Psoas muscle (tissue), 8 donors: ENCODE results near the gene BTG4. TPM values are rescaled to one million over a fixed set of nuclear protein-coding genes. Genes with fewer than 3 reads are reported as not detected.

Source experiments
- ATAC-seq, 4 donors: fragments of 200-7000 bp; cut with Tn5 transposase; one replicate each; pipeline ENCODE4 v1.9.1; 2020; ENCODE audit warnings: moderate library complexity in 3 of 4, mild to moderate bottlenecking in 2 of 4
- DNase-seq, 2 donors: peaks; one replicate each; pipeline ENCODE4 v3.0.0-alpha.2; 2020
- H3K27ac ChIP-seq: fragments of 200-600 bp; one replicate; pipeline ENCODE4 v1.8.0; 2022
- H3K27me3 ChIP-seq, 3 donors: fragments of 200-600 bp in 1 of 3; one replicate each; pipeline versions ENCODE4 v1.6.1 to v1.8.0; 2013 to 2022; ENCODE audit warnings: low read length in 2 of 3, mild to moderate bottlenecking in 2 of 3, moderate library complexity in 1 of 3; ENCODE audit not compliant: insufficient read depth in 3 of 3
- H3K36me3 ChIP-seq, 2 donors: fragments of 200-600 bp in 1 of 2; one replicate each; pipeline versions ENCODE4 v1.6.1 to v1.8.0; 2013 to 2022; ENCODE audit warnings: low read depth in 1 of 2, mild to moderate bottlenecking in 1 of 2, moderate library complexity in 1 of 2; ENCODE audit not compliant: insufficient read depth in 1 of 2
- H3K4me1 ChIP-seq: fragments of 200-600 bp; one replicate; pipeline ENCODE4 v1.8.0; 2022
- H3K4me3 ChIP-seq: fragments of 200-600 bp; one replicate; pipeline ENCODE4 v1.8.0; 2022; ENCODE audit warnings: mild to moderate bottlenecking
- H3K9me3 ChIP-seq: fragments of 200-600 bp; one replicate; pipeline ENCODE4 v1.8.0; 2022
- CTCF ChIP-seq: fragments of 200-600 bp; IDR thresholded peaks from one replicate; pipeline ENCODE4 v1.8.0; 2022; ENCODE audit warnings: antibody characterized with exemption
- WGBS, 3 donors: extraction: QIAGEN DNeasy Blood & Tissue Kit; methylation state at CpG; one replicate each; pipeline versions ENCODE4 v1.1.6 to v1.1.7; 2013; 5-methylcytosine and 5-hydroxymethylcytosine counted together
- intact Hi-C, 2 donors: fragments of 100-400 bp; cut with DNase I; formaldehyde crosslinking; loops; one replicate each; pipeline versions ENCODE4 v1.11.0 to v1.14.2; 2022
- polyA plus RNA-seq, 3 donors: library from polyadenylated mRNA; stranded (reverse); fragments of 200-250 nt; gene quantifications; one replicate each; pipeline ENCODE4 v1.2.3, GENCODE V29; 2013
- total RNA-seq, 4 donors: library from RNA; stranded (reverse); fragmentation: NEBNext Ultra II Directional in 2 of 4; extraction: Animal tissue kit (Norgen Biotek cat#: 25700) in 2 of 4; gene quantifications; one replicate each; pipeline versions ENCODE4 v1.2.1 to v1.2.4, GENCODE V29; 2021 to 2023
- donor health status: healthy with polysubstance abuse.
- donor health status: DM: no; HTN: no; CAD: no; lungs with moderate emphysema.
- donor health status: Bipolar disorder and iron deficiency.
- donor health status: healthy.
- donor health status: DM: yes; HTN: yes; CAD: no.
- donor health status: DM: no; HTN: no; CAD: no.
- donor health status: DM: no; HTN: no; CAD: no.
- donor health status: DM: yes; HTN: yes; CAD: no.

The BTG4 gene
- total and polyA plus RNA-seq, 7 donors = not detected

DNA sequence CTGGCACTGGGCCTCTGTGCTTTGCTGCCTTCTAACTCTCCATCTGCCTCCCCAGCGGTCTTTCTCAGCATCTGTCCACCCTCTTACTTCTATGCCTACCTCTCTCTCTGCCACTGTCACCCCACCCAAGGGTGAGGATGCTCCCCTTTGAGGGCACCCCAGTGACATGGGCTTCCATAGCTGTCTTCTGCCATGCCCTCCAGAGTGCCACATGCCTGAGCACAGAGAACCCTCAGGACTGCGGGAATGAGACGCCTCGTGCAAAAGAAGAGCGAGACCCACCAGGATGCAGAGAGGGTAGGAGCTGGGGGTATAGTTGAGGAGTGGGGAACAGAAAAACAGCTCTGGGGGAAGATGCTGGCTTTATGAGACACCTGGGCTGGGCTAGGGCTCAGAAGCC lies 64.3 kb downstream of the BTG4 start:
- intact Hi-C loops = loop anchor here in 1 of 2 donors (2.0 kb wide), 1 partner anchor 165 kb away; no protein-coding TSS in a partner anchor
- H3K36me3 ChIP-seq = no peaks in the 10 kb centered on the region
- no peak for TF ChIP-seq CTCF
- no peak overlapping the region for H3K27ac ChIP-seq
- peaks cover 19% of the 10 kb centered on the region for H3K4me1 ChIP-seq
- no peaks in the 10 kb centered on the region for H3K27me3 ChIP-seq
- 92 to 94% (median 94%) methylated on average over 5 of the region's 5 CpGs for WGBS, 3 donors
- no peaks in the 10 kb centered on the region for H3K9me3 ChIP-seq
- no peak overlapping the region for H3K4me3 ChIP-seq
- ATAC-seq (no peak), DNase-seq (no peak)

DNA sequence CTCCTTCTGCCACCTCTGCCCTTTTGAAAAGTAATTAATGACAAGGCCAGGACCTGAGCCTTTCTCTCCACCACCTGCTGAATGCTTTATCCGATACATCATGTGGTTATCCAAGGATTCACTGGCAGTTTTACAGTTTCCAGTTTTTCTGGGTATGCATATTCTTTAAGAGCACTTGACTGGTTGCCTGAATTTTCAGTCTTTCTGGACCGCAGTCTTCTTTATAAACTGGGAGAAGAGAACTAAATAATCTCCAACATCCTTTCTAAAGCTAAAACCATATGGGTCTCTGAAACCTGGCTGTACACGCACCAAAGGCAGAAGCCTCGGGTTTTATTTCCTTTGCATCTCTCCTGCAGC lies 65.1 kb downstream of the BTG4 start:
- ATAC-seq (no peak), DNase-seq (no peak)
- Histone ChIP-seq H3K9me3 (no peaks in the 10 kb centered on the region), H3K4me3 (no peak overlapping the region), H3K27ac (no peak overlapping the region), H3K36me3 (no peaks in the 10 kb centered on the region), H3K27me3 (no peaks in the 10 kb centered on the region), H3K4me1 (peaks cover 19% of the 10 kb centered on the region)
- WGBS, 3 donors = 52 to 62% (median 62%) methylated on average over 4 of the region's 4 CpGs
- intact Hi-C loops = loop anchor here in 1 of 2 donors (2.0 kb wide), 1 partner anchor 164 kb away; no protein-coding TSS in a partner anchor
- no peak for TF ChIP-seq CTCF

- Histone ChIP-seq H3K9me3 (no peaks in the 10 kb centered on the region), H3K4me1 (peaks cover 19% of the 10 kb centered on the region), H3K27me3 (no peaks in the 10 kb centered on the region), H3K36me3 (no peaks in the 10 kb centered on the region), H3K4me3 (no peak overlapping the region), H3K27ac (no peak overlapping the region)
- peak; percentile 75 for TF ChIP-seq CTCF
- DNase-seq (peak; percentile 61 to 83), ATAC-seq (peak; percentile 93 to 98 (median 95))
- intact Hi-C loops = loop anchor here (1.0 to 2.0 kb wide), 2 partner anchors 163 to 164 kb away; no protein-coding TSS in a partner anchor
- 29 to 36% (median 31%) methylated on average over 5 of the region's 5 CpGs for WGBS, 3 donors
Observed at GRCh38 chr11:111446404-111447111, 65.6 kb downstream of the BTG4 start.

GRCh38 chr11:111445586-111445985 lies 66.6 kb downstream of the BTG4 start:
- Histone ChIP-seq H3K4me1 (peaks cover 19% of the 10 kb centered on the region), H3K36me3 (no peaks in the 10 kb centered on the region), H3K9me3 (no peaks in the 10 kb centered on the region), H3K27ac (no peak overlapping the region), H3K27me3 (no peaks in the 10 kb centered on the region), H3K4me3 (no peak overlapping the region)
- ATAC-seq (no peak), DNase-seq (no peak)
- TF ChIP-seq CTCF = no peak
- intact Hi-C loops = no loop called here
- 37 to 46% (median 43%) methylated on average over 2 of the region's 2 CpGs for WGBS, 3 donors

Other genes starting within 250 kb of the BTG4 start
- under 1 TPM in 3 of 4 donors, not detected in 1; 0.22 to 0.69 (median 0.63) TPM for gene POU2AF3, start 213.8 kb downstream of the BTG4 start, total RNA-seq
- under 1 TPM; 0.21 to 0.65 (median 0.37) TPM for gene POU2AF3, start 213.8 kb downstream of the BTG4 start, polyA plus RNA-seq
- under 1 TPM in 2 of 4 donors, not detected in 2; 0.21 to 0.25 TPM for gene POU2AF1, start 133.1 kb downstream of the BTG4 start, total RNA-seq
- gene POU2AF1, start 133.1 kb downstream of the BTG4 start, polyA plus RNA-seq = under 1 TPM in 2 of 3 donors, not detected in 1; 0.01 to 0.05 TPM
- gene HOATZ, start 2.4 kb upstream of the BTG4 start, total RNA-seq = not detected
- not detected for gene HOATZ, start 2.4 kb upstream of the BTG4 start, polyA plus RNA-seq
- gene LAYN, start 28.3 kb upstream of the BTG4 start, total RNA-seq = 10 to 100 TPM in 1 of 4 donors, 1 to 10 TPM in 3; 3.3 to 12.6 (median 8.1) TPM
- 1 to 10 TPM in 2 of 3 donors, under 1 TPM in 1; 0.60 to 8.4 (median 6.3) TPM for gene LAYN, start 28.3 kb upstream of the BTG4 start, polyA plus RNA-seq
- 10 to 100 TPM; 20.5 to 69.6 (median 34.9) TPM for gene SIK2, start 90.1 kb upstream of the BTG4 start, total RNA-seq
- gene SIK2, start 90.1 kb upstream of the BTG4 start, polyA plus RNA-seq = 10 to 100 TPM in 2 of 3 donors, 1 to 10 TPM in 1; 9.0 to 30.4 (median 26.6) TPM